HG02870 (cell line): ENCODE results near the gene TM7SF2.
"Not testable (repeated sequence)": the region's sequence is repeated elsewhere in the genome, so short reads cannot be mapped to it uniquely, and the experiment has no call there.

Experiments used
- ATAC-seq: cut with Tn5 transposase; IDR thresholded peaks from one replicate; pipeline ENCODE4 v1.9.1; 2021; ENCODE audit warnings: mild to moderate bottlenecking, moderate library complexity; ENCODE audit not compliant: unreplicated experiment

TM7SF2 gene

DNA sequence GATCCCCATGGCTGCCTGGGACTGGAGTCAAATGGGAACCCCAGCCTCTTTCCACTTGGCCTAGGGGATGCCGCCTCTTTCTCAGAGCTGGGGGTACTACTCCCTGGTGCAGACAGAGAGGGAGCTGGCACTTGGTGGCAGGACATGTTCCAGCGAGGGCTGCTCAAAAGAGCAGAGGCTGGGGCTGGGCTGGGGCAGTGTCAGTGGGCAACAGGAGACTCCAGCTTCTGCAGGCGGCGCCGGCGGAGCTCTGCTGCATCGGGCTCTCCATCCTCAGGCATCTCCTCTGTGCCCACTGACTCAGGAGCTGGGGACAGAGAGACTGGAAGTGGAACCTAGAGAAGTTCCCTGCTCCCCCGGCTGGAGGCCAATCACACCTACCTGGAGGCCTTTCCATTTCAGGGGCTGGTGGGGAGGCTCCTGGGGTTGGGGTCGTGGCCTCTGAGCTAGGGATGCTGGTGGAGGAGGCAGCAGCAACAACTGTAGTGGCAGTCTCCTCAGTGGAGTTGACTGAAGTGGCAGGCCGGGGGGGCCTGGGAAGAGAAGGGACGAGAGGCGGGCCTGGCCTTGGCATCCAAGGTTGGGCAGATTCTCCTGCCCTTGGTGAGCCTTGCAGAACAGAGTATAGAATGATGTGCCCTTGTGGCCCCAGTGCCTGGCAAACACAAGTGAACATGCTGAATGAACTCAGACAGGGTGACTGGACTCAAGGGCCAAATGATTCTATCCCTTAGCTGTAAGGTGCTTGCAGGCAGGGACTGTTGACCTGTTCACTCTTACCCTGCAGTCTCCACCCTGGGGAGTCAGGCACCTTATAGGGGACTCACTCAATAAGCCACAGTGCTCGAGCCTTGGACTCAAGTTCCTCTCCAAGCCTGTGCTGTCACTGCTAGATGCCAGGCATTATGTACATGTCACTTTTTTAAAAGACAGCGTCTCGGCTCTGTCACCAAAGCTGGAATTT, 16.8 kb downstream of the TM7SF2 start:
- no peak for ATAC-seq

DNA sequence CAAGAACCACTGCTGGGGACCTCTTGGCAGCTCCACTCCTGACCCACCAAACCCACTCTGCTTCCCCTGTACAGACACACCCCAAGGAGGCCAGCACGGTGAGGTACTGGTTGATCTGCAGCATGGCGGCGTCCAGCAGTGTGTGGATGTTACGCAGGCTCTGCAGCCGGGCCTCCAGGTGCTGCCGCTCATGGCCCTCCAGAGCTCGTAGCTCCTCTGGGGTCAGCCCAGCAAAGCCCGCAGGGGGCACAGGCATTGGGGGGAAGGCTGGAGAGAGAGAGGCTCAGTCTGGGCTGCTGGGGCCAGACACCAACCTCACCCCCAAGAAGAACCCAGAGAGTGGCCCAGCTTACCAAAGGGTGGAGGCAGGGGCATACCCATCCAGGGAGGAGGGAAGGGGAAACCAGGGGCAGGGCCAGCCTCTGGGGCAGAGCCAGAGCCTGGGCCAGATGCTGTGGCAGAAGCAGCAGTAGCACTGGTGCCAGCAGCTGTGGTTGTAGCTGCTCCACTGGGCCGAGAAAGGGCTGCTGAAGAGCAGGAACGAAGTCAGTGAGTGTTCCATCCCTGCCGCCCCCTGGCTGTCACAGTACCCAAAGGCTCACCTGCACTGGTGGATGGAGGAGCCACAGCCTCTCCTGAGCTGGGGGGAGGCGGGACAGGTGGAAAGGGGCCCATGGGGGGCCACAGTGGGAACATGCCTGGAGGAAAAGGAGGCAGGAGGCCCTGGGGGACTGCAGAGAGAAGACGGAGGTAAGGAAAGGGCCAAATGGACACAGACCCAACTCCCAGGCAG, 18.2 kb downstream of the TM7SF2 start:
- no peak for ATAC-seq

DNA sequence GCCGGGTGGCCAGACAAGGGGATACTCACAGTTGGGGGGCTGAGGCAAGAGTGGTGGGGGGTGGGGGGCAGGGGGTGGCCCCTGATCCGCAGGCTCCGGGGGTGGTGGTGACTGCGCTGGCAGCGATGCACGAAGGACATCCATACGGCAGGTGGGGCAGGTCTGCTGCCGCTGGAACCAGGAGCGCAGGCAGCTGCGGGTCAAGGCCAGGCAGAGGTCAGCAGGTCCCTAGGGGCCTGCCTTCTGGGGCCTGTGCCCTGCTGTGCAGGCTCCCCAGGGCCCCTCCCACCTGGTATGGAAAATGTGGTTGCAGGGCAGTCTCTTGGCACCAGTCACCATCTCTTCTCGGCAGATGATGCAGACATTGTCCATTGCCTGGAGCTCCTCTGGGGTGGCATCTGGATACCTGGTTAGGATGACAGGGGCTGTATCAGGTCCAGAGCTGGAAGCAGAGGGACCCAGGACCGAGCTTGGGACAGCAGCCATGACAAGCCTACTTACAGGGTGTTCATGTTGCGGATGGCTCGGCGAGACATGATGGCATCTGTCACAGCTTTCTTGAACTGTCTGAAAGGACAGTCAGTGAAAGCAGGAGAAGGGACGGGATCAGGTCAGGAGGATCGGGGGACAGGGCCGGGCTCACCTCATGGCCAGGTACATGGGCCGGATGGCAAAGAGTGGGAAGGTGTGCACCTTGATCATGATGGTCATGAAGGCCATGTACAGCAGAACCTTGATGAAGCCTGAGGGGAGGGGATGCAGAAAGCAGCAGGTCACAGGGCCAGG, 19.2 kb downstream of the TM7SF2 start:
- no peak for ATAC-seq

DNA sequence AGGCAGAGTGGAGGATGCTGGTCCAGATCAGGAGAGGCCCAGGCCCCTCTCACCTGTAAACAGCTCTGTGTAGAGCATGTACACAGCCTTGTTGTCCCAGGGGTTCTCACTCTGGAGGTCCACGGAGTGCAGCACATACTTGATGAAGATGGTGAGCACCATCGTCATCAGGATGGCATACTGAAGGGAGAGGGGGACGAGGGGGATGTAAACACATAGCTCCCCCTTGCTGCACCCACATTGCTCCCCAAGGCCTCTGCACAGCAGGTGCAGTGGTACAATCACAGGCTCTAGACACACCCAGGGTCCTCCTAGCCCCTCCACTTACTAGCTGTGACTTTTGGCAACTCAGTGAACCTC, 19.7 kb downstream of the TM7SF2 start:
- ATAC-seq = no peak

DNA sequence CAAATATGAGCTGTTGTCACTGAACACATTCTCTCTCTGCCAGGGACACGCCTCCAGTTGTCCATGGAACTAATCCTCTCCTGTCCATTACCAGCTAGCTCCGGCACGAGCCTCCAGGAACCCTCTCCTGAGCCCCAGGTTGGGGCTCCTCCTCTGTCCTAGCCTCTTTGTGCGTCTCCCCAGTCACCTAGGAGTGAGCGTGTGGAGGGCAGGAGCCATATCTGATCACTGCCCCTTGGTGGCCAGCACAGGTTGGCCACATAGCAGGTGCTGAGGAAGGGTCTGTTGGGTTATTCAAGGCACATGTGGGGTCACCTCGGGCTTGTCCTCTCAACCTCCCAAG, 20.2 kb downstream of the TM7SF2 start:
- ATAC-seq = no peak

DNA sequence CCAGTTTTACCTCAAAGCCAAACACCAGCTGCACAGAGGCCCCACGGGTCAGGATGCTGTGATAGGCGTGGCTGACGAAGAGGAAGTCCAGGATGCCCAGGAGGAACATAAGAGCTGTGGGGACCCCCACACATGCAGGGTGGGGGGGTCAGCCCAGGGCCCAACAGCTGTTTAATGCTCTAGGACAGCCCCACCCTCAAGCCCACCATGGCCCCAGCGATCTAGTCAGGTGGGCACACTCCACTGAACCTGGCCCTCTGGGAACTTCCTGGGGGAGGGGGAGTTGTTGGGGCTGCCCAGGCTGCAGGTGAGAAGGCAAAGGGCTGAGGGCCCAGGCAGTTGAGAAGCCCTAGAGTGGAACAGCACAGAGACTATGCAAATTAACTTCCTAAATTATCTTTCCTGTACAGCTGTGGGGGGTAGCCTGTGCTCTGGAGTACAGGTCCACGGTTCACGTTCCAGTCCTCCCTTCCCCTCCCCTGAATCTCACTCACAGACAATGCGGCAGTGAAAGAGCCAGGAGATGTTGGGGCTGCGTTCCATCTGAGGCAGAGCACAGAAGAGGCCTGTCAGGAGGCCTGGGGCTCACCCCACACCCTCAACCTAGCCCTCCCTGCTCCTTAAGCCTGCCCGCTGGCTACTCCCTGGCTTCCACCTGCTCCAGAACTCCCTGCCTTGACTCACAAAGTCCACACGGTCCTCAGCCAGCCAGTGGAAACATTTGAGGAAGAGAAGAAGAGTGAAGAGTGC, 20.7 kb downstream of the TM7SF2 start:
- ATAC-seq = no peak

DNA sequence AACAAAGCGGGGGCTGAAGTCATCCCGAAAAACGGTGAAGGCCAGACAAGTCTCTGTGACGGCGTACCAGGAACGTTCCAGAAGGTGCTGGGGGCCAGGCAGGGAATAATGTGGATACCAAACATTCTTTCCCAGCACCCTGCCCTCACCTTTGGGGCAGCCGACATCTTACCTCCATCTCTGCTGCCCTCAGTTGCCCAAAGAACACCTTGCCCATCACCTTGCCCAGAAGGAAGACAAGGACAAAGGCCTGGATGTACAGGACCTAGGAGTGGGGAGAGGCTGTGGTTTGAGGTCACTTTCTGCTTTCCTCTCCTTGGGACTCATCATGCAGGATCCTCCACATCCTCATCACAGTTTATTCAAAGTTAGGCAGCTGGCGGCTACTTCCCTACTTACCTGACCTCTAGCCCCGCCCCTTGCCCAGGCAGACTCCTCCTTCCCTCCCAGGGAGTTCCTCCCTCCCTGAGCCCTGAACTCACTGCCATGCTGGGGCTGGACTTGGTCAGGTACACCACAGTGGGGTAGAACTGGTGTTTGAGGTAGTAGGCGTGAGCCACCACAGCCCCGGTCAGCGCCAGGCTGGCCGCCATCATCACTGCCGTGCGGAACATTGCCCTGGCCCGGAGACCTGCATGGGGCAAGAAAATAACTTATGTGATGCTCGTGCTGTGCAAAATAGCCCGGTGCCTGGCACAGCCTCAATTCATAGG, 21.5 kb downstream of the TM7SF2 start:
- ATAC-seq = no peak

DNA sequence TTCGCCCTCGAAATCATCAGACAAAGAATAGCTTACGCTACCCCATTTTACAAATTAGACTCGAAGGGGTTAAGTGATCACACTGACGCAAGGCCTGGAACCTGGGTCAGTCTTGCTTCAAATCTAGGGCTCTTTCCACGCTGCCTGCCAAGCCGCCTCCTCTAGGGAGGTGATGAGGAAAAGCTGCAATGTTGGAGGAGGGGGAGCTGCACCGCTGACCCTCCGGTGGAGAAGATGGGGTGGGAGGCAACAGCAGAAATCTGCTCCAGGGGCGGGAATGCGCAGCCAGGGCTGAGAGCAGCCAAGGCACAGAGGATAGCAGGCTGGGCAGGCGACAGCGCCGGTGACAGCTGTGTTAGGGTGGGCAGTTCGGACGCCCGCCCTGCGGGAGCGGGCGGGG, 22.1 kb downstream of the TM7SF2 start:
- ATAC-seq = no peak

DNA sequence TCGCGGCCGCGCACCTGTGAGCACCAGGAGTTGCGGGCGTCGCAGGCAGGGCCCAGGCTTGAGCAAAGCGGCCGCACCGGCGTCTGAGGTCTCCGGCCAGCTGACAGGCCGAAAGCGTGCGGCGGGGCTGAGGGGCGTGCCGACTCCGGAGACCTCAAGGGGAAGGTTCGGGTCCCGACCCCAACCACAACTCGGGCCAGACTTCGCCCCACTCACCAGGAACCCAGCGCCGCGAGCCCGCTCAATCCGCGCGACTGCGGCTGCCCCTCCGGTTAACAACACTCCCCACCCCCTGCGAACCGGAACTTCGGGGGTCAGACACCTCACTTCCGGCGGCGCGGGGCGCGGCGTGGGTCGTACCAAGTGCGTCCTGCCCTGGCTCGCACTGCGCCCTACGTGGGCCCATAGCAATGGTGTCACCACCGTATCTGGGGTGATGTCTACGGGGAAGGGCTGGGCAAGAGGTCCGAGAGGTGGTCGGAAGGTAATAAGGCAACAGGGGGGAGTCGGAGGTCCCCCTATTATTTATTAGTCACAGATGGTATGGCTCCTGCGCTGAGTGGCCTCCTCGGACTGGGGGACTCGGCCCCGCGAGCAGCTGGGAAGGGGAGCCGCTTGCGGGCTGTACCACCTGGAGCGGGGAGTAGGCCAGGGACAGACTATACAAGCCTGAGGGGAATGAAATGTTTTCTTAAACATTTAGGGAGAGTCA, 22.7 kb downstream of the TM7SF2 start, which contains the start of gene SYVN1:
Gene SYVN1 (minus strand): TSS at position 280 of the 712 bp plus-strand sequence. CDS start 918 bp downstream, outside the sequence.
- ATAC-seq = peak; percentile 51

DNA sequence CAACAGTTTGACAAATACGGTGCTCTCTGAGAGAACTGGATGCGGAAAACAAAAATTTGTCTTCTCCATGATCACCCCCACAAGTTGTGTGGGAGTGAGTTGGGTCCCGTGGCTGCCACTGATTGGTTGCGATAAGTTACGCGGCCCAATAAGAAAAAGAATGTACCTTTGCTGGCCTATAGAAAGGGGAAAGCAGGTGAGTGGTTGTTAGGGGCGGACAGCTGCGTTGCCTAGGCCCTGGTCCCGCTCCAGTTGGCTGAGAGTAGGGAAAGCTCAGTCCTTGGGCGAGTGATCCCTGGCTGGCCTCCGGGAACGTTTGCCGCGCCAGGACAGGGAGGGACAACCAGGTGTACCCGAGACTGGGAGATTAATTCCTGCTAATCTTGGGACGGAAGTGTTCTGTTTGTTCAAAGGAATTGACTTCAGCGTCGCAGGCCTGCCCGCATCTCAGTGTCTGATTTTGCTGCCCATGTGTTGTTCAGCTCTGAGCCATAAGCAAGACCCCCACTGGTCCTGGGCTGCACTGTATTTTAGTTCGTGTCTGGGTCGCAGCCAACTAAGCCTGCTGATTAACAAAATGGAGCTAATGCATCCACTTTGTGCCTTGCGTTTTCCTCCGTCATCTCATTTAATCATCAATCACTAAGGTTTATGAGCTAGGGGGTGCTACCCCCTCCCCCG, 23.4 kb downstream of the TM7SF2 start:
- ATAC-seq = peak; percentile 56

DNA sequence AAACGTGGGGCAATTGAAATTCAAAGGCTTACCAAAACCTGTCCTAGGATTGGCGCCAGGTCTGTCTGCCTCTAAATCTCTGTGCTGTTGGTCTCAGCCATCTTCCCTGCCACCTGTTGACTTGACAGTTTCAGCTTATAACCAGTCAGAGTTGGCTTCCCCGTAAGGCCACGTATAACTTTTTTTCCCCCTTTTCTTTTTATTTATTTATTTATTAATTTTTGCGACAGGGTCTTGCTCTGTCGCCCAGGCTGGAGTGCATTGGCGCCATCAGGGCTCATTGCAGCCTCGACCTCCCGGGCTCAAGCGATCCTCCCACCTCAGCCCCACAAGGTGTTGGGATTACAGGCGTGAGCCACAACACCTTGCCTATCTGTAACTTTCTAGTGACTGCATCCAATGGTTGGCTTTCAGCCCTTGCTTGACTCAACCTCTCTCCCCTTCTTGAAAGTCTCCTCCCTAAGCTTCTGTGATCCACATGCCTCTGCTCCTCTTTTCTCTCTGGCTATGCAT, 24.0 kb downstream of the TM7SF2 start:
- no peak for ATAC-seq

DNA sequence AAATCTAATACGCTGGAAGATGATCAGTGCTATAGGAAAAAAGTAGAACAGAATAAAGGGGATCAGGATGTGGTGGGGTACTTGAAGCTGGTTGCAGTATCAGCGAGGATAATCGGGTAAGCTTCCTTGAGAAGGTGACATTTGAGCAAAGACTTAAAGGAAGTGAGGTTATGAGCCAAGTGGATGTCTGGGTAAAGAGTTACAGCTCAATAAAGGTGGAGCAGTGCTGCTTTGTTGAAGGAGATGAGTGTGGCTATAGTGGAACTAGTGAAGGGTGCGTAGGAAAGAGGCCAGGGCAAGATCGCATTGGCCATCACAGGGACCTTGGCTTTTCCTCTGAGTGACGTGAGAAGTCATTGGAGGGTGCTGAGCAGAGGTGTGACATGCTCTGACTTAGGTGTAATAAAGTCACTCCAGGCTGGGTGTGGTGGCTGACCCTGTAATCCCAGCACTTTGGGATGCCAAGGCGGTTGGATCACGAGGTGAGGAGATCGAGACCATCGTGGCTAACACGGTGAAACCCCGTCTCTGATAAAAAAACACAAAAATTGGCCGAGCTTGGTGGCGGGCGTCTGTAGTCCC, 24.9 kb downstream of the TM7SF2 start:
- ATAC-seq = no peak

DNA sequence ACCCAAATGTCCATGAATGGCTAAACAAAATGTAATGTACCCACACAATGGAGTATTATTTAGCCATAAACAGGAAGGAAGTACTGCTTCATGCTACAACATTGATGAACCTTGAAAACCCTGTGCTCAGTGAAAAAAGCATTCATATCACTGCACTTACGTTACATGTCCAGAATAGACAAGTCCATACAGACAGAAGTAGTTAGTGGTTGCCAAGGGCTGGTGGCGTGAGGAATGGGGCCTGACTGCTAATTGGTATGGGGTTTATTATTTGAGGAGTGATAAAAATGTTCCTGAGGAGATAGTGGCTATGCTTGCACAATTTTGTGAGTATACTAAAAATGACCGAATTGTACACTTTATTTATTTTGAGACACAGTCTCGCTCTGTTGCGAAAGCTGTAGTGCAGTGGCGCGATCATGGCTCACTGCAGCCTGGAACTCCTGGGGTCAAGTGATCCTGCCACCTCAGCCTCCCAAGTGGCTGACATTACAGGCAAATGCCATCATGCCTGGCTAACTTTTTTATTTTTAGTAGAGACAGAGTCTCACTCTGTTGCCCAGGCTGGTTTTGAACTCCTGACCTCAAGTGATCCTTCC, 30.3 kb downstream of the TM7SF2 start:
- ATAC-seq = no peak

DNA sequence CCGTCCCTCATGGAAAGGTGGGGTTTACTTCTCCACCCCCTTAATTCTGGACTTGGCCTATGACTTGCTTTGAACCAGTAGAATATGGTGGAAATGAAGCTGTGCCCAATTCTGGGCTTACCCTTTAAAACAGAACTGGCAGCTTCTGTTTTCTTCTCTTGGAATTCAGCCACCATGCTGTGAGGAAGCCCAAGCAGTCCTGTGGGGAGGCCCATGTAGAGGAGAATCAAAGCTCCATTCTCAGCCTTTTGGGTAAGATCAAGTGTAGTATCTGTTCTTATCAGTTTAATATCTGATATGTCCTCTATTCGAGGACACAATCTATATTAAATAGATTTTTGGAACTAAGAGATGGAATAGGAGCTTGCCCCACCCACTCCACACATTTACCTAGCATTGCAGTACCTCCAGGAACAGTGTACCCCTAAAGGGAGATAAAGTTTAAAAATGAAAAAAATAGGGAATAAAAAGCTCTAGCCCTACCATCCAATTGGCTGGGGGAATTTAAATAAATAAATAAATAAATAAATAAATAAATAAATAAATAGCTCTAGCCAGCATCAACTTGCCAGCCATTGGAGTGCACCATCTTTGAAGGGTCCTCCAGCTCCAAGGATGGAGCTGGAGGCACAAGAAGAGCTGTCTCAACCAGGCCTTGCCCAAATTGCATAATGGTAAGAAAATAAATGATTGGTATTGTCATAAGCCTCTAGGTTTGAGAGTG, 35.8 kb downstream of the TM7SF2 start:
- no peak for ATAC-seq

DNA sequence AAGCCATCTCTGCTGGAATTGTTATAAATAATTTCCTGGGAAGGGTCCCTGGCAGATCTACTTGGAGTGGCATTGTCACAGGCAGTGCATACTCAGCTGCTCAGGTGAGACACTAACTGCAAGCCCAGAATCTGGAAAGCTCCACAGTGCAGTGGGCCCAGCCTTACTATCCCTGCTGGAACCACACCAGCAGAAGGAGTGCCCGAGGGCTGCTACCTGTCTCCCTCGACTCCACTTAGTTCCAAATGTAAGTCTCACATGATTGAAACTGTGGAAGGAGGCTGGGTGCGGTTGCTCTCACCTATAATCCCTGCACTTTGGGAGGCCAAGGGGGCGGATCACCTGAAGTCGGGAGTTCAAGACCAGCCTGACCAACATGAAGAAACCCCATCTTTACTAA, 37.0 kb downstream of the TM7SF2 start:
- ATAC-seq = no peak

DNA sequence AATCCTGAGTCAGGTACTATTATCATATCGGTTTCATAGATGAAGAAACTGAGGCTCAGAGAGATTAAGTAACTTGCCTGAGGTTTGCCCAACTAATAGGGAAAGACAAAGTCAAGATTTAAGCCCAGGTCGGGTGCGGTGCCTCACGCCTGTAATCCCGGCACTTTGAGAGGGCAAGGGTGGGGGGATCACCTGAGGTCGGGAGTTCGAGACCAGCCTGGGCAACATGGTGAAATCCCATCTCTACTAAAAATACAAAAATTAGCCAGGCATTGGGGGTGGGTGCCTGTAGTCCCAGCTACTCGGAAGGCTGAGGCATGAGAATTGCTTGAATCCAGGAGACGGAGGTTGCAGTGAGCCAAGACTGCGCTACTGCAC, 38.4 kb downstream of the TM7SF2 start:
- ATAC-seq = not testable (repeated sequence)
